ENCODE data around the gene RPAP3.
A peak's percentile ranks its signal among the peaks of the same experiment; 100 is the strongest.
"Not testable (repeated sequence)": the region's sequence is repeated elsewhere in the genome, so short reads cannot be mapped to it uniquely, and the experiment has no call there.

The RPAP3 gene

DNA sequence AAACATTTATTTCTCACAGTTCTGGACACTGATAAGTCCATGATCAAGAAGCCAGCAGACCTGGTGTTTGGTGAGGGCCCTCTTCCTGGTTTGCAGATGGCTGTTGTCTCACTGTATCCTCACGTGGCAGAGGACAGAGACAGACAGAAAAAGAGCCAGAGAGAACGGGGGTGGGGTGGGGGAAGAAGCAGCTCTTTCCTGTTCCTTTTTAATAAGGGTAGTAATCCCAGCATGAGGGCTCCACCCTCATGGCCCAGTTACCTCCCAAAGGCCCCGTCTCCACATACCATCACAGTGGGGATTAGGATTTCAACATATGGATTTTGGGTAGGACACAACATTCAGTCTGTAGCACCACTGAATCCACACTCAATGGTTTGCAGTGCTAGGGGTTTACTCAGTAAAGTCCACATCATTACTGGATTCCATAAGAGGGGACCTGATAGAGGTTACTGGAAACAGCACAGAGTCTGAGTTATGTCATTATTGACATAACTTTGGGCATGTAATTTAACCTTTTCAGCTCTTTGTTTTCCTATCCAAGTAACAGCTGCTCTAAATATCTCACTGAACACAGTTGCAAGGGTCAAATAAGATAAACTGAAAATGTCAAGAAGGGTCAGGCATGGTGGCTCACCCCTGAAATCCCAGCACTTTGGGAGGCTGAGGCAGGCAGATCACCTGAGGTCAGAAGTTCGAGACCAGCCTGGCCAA is 53.2 kb downstream of the RPAP3 start:
- DNase-seq, result peak; percentile 66

DNA sequence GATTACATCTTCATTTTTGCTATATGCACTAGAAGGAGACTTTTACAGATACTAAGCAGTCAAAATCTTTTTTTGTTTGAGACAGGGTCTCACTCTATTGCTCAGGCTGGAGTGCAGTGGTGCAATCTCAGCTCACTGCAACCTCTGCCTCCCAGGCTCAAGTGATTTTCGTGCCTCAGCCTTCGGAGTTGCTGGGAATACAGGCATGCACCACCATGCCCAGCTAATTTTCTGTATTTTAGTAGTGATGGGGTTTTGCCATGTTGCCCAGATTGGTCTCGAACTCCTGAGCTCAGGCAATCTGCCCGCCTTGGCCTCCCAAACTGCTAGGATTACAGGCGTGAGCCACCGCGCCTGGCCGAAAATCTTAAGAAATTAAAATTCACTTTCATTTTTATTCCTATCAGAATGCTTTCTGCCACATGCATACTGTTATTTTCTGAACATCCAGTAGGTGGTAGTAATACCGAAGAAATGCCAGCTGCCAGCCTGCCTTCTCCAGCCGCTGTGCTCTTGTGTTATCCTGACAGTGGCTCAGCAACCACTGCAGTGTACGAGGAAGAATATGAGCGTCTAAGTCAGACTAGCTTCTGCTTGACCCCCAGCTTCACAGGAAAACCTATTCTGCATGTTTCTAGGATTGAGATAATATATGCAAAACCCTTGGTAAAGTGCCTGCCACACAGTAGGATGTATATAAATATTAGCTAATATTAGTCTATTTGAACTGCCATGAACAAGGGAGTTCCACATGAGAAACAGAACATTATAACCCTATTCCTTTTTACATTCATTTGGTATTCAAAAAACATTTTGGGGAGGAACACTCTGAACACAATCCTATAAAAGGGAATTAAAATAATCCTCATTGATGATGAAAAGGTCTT is 54.2 kb downstream of the RPAP3 start:
- peak; percentile 82 for DNase-seq

DNA sequence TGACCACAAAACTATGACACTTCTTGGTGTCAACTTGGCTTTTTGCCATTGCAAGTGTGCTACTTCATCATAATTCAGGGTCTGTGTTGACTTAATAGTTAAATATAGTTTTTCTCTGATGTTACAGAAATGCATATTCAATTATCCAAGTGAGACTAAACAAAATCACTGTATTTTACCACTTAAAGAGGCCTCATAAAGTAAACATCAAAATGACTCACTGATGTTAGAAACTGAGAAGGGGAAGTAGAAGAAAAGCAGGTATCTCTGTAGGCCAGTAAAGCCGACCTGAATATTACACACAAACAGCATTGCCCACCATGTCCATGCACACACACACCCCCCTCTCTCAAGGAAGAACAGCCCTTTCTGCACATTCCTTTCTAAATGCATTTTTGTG is 55.4 kb downstream of the RPAP3 start:
- DNase-seq, result peak; percentile 6

DNA sequence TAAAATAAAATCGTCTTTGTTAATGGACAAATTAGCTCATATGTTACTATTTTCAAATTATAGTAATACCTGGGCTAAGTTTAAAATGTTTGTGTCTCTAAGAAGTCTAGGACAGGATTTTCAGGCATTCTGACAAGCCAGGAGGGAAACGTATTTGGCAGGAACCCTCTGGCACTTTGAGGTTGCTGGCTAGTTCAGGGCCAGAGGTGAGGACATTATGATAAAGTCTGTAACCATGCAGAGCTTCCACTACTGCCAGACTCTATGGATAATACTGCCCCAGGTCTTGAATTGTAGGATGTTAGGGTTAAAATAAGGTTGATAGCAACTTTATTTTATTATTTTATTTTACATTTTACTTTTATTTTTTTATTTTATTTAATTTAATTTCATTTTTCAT is 56.4 kb downstream of the RPAP3 start:
- DNase-seq, result no peak

DNA sequence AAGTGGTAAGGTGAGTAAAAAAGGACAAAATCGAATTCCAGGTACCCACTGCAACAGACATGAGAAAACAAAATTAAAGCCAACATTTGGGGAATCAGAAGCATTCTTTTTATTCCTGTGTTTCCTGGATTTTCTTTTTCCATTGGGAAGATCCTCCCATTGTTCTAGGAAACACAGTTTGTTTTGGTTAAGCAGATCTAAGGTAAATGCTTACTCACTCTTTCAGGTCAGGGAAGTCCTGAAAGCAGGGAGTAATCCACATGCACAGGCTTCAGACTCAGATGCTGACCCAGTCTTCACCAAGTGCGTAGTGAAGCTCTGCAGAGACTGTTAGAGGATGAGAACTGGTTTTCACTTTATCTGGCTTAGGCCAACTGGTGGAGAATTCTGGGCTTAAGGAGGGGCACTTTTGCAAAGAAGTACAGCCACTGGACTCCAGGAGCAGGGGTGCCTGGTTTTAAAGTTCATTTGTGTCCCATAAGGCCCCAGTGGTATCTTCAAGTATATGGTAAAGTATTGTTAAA is 57.7 kb downstream of the RPAP3 start:
- no peak for DNase-seq

GRCh38 chr12:47642310-47642709 is 63.5 kb downstream of the RPAP3 start:
- DNase-seq, result not testable (repeated sequence)

- DNase-seq, result peak; percentile 45
Measured at GRCh38 chr12:47636908-47637780, 68.7 kb downstream of the RPAP3 start.

- DNase-seq, result not testable (repeated sequence)
Measured at GRCh38 chr12:47635770-47636169, 70.1 kb downstream of the RPAP3 start.

DNA sequence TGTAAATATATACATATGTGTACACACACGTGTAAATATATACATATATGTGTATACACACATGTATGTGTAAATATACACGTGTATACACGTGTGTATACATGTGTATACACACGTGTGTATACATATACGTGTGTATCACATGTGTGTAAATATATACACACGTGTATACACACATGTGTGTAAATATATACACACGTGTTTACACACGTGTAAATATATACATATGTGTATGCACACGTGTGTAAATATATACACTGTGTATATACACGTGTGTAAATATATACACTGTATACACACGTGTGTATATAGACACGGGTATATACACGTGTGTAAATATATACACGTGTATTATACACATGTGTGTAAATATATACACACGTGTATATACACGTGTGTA is 71.7 kb downstream of the RPAP3 start:
- no peak for DNase-seq

- DNase-seq, result no peak
Measured at GRCh38 chr12:47621960-47622359, 83.9 kb downstream of the RPAP3 start.

GRCh38 chr12:47617476-47617875 is 88.4 kb downstream of the RPAP3 start:
- DNase-seq, result no peak

GRCh38 chr12:47616440-47616839 is 89.4 kb downstream of the RPAP3 start:
- peak; percentile 55 for DNase-seq

- DNase-seq, result no peak
Measured at GRCh38 chr12:47615711-47616110, 90.1 kb downstream of the RPAP3 start.

DNA sequence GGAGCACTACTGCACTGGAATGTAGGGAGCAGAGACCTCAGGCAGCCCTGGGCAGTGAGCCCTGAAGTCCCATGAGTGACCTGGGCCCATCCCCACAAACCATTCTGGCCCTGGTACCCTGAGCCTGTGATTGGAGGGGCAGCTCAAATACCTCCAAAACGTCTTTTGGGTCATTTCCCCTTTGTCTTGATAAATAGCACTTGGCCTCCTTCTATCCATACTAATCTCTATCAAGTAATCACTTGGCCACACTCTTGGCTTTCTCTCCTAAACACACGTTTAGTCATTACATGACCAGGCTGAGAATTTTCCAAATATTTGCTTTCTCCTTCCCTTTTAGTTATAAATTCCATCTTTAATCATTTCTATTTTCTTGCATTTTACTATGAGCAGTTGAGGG is 91.3 kb downstream of the RPAP3 start:
- DNase-seq, result no peak

GRCh38 chr12:47612953-47613352 is 92.9 kb downstream of the RPAP3 start:
- no peak for DNase-seq

GRCh38 chr12:47611906-47612305 is 93.9 kb downstream of the RPAP3 start:
- DNase-seq, result no peak

Measured in inflammatory macrophage treated with lipopolysaccharide for 4 hours (primary cell).